OCI-LY7 (cell line): ENCODE data around the gene OR1I1.

Experiments used
- EZH2phosphoT487 ChIP-seq: fragments of 200-600 bp; sonication (generic); IDR thresholded peaks from 2 replicates; pipeline ENCODE4 v1.6.1; 2018; ENCODE audit warnings: low read depth, borderline replicate concordance, mild to moderate bottlenecking, mixed run types, antibody characterized with exemption, low read length, moderate library complexity, mixed read lengths
- TF ChIP-seq, protein P1 (sequence below): fragments of 200-600 bp; sonication (generic); conservative IDR thresholded peaks from 2 replicates; pipeline ENCODE4 v1.5.1; 2014; ENCODE audit warnings: mild to moderate bottlenecking, antibody characterized with exemption, low read length, moderate library complexity, mixed read lengths

DNA sequence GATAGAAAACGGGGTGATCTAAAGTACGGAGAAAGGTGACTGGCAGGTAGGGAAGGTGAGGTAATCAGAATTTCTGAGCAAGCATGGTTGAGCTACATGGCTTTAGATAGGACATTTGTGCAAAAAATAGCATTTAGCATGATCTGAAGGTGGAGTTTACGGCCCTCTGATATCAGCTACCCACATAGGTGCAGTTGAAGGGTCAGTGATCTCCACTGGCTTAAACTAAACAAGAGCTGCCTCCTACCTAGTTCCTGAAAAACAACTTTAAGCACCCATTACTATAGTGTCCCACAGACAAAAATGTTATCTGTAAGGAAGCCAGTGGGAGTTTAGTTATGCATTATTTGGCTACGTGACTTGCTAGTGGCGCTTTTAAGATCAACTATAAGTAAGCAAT is 33.9 kb upstream of the OR1I1 start:
- TF ChIP-seq, protein P1, sequence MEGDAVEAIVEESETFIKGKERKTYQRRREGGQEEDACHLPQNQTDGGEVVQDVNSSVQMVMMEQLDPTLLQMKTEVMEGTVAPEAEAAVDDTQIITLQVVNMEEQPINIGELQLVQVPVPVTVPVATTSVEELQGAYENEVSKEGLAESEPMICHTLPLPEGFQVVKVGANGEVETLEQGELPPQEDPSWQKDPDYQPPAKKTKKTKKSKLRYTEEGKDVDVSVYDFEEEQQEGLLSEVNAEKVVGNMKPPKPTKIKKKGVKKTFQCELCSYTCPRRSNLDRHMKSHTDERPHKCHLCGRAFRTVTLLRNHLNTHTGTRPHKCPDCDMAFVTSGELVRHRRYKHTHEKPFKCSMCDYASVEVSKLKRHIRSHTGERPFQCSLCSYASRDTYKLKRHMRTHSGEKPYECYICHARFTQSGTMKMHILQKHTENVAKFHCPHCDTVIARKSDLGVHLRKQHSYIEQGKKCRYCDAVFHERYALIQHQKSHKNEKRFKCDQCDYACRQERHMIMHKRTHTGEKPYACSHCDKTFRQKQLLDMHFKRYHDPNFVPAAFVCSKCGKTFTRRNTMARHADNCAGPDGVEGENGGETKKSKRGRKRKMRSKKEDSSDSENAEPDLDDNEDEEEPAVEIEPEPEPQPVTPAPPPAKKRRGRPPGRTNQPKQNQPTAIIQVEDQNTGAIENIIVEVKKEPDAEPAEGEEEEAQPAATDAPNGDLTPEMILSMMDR, result no peak
- no peak for TF ChIP-seq EZH2phosphoT487
